HG02763 (cell line): Measurements from ENCODE around the gene CAPZB.

ENCODE experiments used
- ATAC-seq: cut with Tn5 transposase; IDR thresholded peaks from one replicate; pipeline ENCODE4 v1.9.1; 2021; ENCODE audit warnings: mild to moderate bottlenecking, moderate library complexity; ENCODE audit not compliant: unreplicated experiment

Gene CAPZB

DNA sequence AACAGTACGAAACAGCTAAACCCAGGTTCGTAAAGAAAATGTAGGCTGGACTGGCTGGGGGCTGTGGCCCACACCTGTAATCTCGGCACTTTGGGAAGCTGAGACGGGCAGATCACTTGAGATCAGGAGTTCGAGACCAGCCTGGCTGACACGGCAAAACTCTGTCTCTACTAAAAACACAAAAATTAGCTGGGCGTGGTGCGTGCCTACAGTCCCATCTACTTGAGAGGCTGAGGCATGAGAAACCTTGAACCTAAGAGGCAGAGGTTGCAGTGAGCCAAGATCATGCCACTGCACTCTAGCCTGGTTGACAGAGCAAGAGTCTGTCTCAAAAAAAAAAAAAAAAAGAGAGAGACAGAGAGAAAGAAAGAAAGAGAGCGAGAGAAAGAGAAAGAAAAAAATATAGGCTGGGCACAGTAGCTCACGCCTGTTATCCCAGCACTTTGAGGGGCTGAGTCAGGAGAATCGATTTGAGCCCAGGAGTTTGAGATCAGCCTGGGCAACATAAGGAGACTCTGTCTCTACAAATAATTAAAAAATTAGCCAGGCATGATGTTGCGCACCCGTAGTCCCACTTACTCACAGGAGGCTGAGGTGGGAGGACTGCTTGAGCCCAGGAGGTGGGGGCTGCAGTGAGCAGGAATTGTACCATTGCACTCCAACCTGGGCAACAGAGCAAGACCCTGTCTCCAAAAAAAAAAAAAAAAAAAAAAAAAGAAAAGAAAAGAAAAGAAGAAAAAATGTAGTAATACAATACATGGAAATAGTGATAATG is 35.7 kb downstream of the CAPZB start:
- no peak for ATAC-seq

DNA sequence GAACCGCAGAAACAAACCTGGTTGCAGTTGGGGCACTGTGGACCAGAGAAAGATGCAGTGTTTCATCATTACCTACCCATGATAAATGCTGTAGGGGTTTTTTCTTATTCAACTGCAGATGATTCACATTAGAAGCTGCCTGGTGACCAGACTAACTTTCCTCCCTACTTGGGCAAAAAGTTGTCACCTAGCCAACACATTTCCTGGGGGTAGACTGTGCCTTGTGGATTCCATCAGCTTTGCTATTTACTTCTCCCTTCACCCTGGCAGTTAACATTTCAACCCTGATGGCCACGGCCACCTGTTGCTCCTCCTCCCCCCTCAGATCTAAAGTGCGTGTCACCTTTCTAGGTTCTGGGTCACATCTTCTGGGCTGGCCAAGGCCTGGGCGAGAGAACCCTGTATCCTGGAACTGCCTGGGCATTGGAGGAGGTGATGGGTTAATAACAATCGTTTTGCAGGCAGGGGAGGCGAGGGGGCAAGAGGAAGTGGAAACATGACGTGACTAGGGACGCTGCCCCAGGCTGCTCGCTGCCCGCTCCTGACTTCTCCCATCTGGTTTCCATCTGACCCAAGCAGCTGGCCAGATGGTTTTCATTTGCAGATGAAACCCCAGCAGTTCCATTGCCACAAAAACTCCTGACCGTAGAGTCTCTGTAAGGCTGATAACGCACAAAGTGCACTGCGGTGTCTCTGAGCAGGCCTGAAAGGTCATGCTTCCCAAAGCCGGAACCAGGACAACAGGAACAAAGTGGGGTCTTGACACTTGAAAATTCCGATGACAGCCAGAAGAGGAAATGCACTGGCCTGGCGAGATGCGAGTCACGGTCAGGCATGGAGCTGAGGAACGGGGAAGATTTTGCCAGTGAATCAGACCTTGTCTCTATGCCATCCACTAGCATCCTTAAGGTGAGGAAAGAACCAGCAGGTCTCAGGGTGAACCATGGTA is 36.6 kb downstream of the CAPZB start:
- ATAC-seq, result no peak

DNA sequence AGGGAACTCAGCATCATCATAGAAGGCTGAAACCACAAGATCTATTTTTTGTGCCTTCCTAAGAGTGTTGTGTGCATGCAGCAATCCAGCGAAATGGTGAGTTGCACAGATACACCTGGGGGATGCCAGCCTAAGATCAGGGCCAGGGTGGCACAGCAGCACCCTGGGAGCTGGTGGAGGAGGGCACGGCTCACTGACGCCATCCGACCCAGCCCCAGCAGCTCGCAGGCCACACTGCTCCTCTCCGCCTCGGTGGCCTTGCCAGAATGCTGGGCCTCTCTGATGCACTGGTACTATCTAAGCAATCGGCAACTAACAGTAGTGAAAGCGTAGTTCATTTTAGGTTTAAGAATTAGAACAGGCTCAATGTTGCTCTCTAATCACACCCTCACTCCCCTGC is 37.8 kb downstream of the CAPZB start:
- ATAC-seq, result no peak

DNA sequence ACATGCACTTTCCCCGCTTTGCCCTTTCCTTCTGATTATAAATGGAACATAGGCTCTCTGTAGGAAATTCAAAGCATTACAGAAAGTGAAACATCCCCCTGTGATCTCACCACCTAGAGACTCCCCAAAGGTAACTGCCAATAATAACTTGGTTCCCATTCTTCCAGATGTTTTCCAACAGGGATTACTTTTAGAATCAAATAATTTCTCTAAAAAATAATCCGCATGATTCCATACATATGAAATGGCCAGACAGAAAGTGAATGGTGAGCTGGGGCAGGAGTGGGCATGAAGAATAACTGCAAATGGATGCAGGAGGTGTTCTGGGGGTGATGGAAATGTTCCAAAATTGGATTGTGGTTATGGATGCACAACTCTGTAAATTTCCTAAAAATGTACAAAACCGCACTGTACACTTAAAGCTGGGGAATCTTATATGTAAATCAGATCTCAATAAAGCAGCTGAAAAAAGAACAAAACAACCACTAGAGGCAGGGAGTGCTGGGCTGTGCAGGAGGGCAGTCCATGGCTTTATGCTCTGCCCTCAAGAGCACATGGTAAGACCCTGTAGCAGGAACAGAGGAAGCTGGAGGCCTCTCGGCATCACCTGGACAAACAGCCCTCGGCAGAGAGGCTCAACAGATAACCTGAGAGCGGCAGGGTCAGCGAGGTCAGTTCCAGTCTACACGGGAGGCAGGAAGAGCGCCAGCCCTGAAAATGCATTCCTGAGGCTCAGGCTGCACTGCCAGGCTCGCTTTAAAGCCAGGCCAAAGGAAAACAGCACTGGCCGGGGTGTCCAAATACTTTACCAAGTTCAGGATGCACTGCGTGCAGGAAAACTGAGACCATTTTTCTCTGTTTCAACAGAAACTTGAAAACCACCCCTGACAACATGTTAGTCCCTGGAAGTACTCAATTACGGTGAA is 39.7 kb downstream of the CAPZB start:
- no peak for ATAC-seq

DNA sequence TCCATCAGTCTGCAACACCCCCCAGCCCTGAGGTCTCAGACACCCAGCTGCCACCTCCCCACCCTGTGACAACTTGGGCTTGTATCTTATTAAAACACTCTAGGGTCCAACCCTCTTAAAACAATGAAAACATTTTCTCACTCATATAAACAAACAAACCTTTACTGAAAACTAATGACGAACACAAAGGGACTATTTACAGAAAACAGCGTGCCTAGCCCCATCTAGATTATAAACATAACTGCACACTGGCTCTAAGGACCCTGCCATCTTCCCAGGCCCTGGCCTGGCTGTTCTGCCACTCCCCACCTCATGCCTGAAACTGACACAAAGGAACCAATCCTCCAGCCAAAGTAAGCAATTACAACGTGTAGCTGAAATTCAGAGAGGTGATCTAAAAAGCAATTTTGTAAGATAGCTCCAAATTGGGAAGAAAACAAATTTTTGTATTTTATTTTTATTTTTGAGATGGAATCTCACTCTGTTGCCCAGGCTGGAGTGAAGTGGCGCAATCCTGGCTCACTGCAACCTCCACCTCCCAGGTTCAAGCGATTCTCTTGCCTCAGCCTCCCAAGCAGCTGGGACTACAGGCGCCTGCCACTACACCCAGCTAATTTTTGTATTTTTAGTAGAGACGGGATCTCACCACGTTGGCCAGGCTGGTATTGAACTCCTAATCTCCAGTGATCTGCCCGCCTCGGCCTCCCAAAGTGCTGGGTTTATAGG is 40.9 kb downstream of the CAPZB start:
- no peak for ATAC-seq

DNA sequence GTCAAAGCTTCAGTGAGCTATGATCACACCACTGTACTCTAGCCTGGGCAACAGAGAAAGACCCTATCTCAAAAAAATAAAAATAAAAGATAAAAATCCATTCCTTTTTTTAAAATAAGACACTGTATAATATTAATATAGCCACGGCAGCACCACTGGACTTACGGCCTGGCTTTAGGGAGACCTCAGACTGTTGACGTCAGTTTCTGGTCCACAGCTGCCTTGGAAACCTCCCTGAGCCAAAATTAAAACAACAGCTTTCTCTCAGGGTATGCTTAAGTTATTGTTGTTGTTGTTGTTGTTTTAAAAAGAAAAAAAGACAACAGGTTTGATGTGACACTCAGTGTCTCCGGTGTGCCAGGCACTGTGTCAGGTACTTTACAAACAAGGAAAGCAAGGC is 42.0 kb downstream of the CAPZB start:
- ATAC-seq, result no peak

DNA sequence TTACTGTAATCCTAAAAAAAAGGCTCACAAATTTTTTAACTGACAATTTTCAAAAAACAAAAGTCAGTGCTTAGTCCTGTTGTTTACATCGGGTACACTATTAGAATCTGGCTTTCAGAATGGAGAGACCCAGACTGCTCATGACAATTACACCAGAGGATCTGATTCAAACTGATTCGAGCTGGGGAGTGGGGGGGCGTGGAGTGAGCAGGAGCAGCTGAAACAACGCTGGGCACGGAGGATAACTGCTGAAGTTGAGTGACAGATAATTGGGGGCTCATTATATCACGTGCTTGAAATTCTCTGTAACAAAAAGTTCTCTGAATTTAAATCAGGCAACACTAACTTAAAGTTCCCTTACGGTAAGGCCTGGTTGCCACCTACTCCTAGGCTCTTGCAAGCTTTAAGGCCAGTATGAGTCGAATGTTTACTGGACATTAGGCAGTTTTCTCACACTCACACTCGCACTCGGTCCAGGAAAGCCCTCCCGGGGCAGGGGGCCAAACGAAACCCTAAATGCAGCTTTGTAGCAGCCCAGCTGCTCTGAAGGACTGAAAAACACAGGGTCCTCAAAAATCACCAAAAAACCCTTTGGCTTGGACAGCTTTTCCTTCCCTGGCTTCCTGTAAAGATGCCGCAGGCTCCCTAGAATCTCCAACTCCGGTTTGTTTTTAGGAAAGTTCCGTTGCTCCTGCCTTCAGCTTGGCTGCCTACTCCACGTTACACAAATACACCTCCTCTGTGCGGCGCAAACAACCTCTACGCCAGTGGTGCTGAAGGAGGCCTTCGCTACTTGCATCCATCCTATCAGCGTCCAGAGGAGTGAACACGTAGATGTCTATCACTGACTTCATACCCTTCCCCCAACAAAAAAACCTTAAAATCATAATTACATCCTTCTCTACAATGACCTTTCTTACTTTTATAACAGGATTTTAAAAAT is 42.9 kb downstream of the CAPZB start:
- ATAC-seq, result no peak

DNA sequence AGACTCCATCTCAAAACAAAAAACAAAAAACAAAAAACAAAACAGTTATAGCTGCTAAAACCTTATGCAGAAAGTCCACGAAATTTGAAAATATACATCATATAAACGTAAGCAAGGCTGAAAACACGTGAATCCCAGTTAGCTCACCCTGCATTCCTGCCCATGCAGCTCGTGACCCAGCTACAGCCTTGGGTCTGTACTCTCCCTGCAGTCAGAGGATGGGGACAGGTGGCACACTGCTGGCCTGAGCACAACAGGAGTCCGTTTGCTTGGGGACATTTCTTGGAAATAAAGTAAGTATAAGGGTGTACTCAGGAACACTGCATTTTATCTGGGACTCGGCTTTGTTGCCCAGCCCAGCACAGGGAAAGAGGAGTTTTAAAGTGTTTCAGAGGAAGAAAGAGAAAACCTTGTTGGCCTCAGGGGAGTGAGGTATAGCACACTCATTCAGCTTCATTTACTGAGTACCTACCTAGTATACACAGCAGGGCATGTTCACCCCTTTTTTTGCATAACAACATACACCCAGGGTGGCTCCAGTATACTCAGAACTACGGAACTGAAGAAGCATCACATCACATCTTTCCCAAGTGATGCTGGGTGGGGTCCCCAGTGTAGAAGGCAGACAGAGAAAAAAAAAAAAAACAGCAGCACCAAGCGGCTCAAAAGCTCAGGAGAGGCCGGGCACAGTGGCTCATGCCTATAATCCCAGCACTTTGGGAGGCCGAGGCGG is 44.1 kb downstream of the CAPZB start:
- ATAC-seq, result no peak

DNA sequence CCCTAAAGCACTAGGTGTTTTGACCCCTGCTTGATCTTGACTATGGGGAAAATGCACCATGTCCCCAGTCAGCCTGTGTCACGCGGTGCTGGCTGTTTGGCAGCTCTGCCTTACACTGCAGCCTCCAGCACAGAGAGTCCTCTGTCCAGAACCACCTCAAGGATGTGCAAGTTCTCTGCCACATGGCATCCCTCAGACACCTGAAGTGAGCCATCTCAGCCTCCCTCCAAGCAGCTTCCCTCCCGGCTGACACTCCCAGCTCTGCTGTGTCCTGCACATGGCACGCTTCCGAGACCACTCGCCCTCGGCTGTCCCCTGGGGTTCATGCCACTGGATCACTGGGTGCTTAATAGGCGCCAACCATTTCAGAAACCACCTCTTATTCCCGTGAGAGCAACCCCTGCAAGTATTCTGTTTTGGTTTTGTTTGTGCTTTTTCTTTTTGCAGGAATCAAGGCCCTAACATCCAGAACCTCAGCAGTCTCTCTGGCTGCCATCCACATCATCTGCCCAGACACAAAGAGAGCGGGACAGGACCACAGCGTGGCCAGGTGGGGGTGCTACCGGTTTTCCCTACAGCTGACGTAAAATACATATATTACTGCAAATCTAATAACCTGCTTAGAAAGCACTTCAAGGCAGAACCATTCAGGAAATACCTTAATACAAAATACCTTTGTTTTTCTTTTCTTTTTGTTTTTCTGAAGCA is 45.7 kb downstream of the CAPZB start:
- ATAC-seq, result no peak

DNA sequence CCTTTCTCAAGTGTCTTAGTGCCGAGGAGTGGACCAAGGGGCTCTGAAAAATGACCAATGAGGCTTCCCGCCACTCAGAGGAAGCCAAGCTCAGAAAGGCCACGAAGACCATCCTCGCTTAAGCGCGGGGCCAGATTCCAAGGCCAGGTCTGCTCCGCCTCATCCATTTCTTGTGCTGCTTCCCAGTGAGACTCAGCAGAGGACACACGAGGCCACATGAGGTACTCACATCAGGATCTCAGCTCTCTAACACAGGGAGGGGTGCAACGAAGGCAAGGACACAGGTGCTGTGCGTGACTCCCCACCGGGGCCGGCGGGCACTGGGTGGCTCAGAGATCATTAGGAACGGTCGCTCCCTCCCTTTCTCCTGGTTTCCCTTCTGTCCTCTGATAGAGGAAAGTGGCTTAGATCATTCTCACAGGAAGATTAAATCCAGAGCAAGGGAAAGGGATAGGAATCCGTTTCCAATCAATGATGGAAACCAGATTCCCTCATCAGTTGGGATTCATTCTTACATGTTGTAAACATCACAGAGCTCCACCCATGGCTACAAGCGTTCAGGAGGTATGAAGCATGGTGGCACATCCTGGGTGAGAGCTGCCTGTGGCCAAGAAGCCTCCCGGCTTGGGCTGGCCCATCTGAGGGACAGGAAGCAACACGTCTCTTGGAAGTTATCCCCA is 46.7 kb downstream of the CAPZB start:
- no peak for ATAC-seq

DNA sequence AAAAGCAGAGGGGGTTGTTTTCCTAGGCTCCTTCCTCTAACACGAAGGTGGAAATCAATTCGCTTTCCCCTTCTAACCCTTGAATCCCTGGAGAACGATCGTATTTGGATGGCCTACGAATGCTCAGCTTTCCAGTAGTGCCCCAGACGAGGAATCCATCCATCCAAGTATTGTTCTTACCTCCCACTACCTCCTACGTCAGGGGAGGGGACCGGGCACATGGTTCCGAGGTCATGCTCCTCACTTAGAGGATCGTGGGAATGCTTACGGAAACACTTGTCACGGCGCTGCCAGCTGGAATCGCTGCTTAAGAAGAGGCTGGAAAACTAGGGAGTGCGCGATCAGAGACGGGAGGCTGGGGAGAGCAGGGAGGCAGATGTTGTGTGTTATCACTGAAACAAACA is 47.4 kb downstream of the CAPZB start:
- no peak for ATAC-seq

DNA sequence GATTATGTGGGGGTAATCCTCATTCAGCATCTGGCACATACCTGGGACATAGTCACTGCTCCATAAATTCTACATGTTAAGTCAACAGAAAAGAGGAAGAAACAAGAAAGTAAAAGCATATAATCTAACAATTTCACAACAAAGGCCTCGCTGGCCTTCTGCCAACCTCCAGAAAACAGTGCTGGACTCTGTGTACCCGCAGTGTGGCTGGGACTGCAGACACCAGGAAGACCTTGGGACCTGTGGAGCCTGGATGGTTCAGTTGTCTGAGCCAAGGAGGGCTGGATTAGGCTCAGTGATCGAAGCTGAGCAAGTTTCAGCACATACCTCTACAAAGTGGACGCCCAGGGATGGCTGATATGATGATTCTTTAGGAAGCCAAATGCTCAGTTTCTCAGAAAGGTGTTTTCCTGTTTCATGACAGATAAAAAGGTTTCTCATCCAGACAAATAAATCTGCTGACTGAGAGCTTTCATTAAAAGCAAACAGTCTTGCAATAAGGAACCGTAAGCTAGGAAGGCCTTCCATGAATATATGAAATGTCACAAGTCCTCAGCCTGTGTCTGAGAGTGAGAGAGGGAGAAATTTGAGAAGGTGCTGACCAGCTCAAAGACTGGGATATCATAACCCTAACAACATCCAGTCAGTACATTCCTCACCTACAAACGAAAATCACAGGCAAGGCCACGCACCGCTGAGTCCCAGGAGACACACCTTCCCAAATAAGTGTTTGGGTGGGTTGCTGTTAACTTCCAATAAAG is 48.4 kb downstream of the CAPZB start:
- ATAC-seq, result no peak

DNA sequence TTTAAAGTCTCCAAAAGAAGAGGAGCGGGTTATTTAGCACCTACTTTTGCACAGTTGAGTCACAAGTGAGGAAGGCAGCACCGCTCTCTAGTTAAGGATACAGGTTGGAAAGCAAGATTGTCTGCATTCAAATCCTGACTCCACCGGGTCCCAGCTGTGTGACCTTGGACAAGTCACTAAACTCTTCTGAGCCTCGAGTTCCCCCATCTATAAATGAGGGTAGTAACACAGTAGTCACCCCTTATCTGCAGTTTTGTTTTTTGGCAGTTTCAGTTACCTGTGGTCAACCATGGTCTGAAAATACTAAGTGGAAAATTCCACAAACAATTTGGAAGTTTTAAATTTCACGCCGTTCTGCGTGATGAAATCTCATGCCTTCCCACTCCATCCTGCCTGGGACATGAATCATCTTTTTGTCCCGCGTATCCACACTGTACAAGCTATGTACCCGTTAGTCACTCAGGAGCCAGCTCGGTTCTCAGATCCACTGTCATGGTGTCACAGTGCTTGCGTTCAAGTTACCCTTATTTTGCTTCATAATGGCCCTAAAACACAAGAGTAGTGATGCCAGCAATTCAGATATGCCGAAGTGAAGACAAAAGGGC is 49.4 kb downstream of the CAPZB start:
- ATAC-seq, result no peak

DNA sequence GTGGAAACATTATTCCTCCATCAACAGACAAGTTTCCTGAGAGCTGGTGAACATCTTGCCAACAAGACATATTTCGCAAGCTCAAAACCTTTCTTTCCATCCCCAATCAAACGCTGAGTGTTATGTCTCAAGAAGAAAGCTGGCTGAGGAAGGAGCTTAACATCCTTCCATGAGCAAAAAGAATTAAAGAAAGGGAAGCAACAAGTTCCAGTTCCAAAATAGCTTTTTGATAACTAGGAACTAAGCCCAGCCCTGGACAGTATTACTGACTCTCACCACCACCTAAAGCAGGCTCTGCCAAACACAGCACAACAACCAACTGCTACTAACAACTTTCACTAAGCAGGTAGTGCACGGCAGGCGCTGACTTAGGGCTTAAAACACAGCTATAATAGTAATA is 50.2 kb downstream of the CAPZB start:
- ATAC-seq, result no peak

DNA sequence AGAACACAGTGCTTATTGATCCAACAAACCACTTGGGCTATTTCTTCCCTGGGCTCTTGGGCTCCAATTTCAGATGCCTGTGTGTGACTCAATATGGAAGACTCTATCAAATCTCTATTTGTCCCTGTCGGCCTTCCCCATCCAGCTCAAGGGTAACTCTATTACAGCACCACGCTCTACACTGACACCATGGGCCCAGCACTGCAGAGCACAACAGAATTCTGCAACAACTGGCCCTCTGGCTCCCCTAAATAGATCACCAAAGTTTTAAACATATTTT is 51.7 kb downstream of the CAPZB start:
- ATAC-seq, result no peak

DNA sequence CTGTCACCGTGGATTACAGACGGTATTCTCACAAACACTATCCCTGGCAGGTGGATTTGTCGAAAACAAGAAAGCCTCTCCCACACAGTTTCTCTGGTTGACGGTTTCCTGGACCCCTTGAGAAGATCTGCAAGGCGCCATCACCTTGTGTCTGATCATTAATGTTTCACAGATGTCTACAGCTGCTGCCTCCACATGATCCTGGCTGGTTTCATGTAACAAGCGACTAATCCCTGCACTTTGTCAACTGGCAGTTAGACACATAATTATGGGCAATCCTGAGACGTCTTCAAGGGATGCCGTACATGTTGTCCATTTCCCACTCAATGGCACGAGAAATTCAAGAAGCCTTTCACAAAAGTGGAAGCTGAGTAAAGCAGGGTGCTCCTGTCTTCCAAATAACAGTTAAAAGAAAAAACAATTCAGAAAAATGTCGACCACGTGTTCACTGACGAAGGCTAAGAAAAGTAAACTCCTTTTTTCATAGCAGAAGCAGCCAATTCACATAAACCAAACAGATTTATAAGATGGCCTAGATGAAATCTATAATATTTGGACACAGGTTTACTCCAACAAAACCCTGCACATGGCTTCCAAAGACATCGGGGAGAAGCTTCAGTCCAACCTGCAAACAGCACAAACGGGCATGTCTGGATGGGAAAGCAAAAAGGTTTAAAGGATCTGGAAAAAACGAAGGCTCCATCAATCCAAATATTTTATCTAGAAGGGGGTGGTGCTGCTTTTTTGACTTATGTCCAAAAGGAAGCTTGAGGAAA is 52.2 kb downstream of the CAPZB start:
- no peak for ATAC-seq
